Mesendoderm (in vitro differentiated cells): ENCODE results near the gene GPR39.
A peak's percentile ranks its signal among the peaks of the same experiment; 100 is the strongest.
"Not testable (repeated sequence)": the region's sequence is repeated elsewhere in the genome, so short reads cannot be mapped to it uniquely, and the experiment has no call there.

Experiments used
- DNase-seq: peaks from one replicate; pipeline ENCODE4 v3.0.0; 2013
- H2AK5ac ChIP-seq: 2 replicates; pipeline ENCODE4 v1.6.1; 2013; ENCODE audit warnings: low read length, inconsistent platforms
- H2BK120ac ChIP-seq: 2 replicates; pipeline ENCODE4 v1.6.1; 2013; ENCODE audit warnings: low read depth, mild to moderate bottlenecking, low read length, moderate library complexity, mixed read lengths
- H2BK15ac ChIP-seq: replicated peaks from 2 replicates; pipeline ENCODE4 v1.6.1; 2013; ENCODE audit warnings: low read depth, mild to moderate bottlenecking, moderate library complexity
- H2BK5ac ChIP-seq: 2 replicates; pipeline ENCODE4 v1.6.1; 2013; ENCODE audit warnings: low read length, inconsistent platforms
- H3K18ac ChIP-seq: 2 replicates; pipeline ENCODE4 v1.6.1; 2013; ENCODE audit warnings: mild to moderate bottlenecking, low read length, mixed read lengths
- H3K23ac ChIP-seq: one replicate; pipeline ENCODE4 v1.6.1; 2013; ENCODE audit warnings: low read length
- H3K27ac ChIP-seq: 2 replicates; pipeline ENCODE4 v1.5.1; 2013; ENCODE audit warnings: low read depth, mild to moderate bottlenecking, inconsistent platforms, low read length, moderate library complexity
- H3K27me3 ChIP-seq: 2 replicates; pipeline ENCODE4 v1.6.1; 2013; ENCODE audit warnings: low read length, control low read depth, mild to moderate bottlenecking, inconsistent platforms; ENCODE audit not compliant: insufficient read depth, poor library complexity
- H3K36me3 ChIP-seq: 2 replicates; pipeline ENCODE4 v1.6.1; 2013; ENCODE audit warnings: low read length, inconsistent platforms; ENCODE audit not compliant: control insufficient read depth, insufficient read depth
- H3K4ac ChIP-seq: one replicate; pipeline ENCODE4 v1.6.1; 2013; ENCODE audit warnings: low read depth, mild to moderate bottlenecking, low read length, moderate library complexity
- H3K4me1 ChIP-seq: 2 replicates; pipeline ENCODE4 v1.6.1; 2013; ENCODE audit warnings: low read depth, low read length, inconsistent platforms; ENCODE audit not compliant: control insufficient read depth
- H3K4me2 ChIP-seq: 2 replicates; pipeline ENCODE4 v1.6.1; 2013; ENCODE audit warnings: low read length
- H3K4me3 ChIP-seq: 2 replicates; pipeline ENCODE4 v1.5.1; 2013; ENCODE audit warnings: mild to moderate bottlenecking, low read length
- H3K56ac ChIP-seq: one replicate; pipeline ENCODE4 v1.6.1; 2013; ENCODE audit warnings: low read length
- H3K79me1 ChIP-seq: 2 replicates; pipeline ENCODE4 v1.6.1; 2013; ENCODE audit warnings: low read length, inconsistent platforms
- H3K79me2 ChIP-seq: 2 replicates; pipeline ENCODE4 v1.6.1; 2013; ENCODE audit warnings: mild to moderate bottlenecking, low read length; ENCODE audit not compliant: control insufficient read depth, insufficient read depth
- H3K9ac ChIP-seq: 2 replicates; pipeline ENCODE4 v1.6.1; 2013; ENCODE audit warnings: low read length, inconsistent platforms
- H4K5ac ChIP-seq: one replicate; pipeline ENCODE4 v1.6.1; 2013; ENCODE audit warnings: low read length
- H4K8ac ChIP-seq: one replicate; pipeline ENCODE4 v1.6.1; 2013; ENCODE audit warnings: low read depth, mild to moderate bottlenecking, control low read depth, low read length, moderate library complexity
- WGBS: extraction: QIAGEN DNeasy Blood & Tissue Kit; methylation state at CpG from one replicate; pipeline ENCODE4 v1.1.7; 2013; ENCODE audit warnings: low lambda C conversion rate, missing lambda C conversion rate; ENCODE audit not compliant: insufficient coverage; ENCODE audit errors: extremely low coverage; 5-methylcytosine and 5-hydroxymethylcytosine counted together

Gene GPR39

DNA sequence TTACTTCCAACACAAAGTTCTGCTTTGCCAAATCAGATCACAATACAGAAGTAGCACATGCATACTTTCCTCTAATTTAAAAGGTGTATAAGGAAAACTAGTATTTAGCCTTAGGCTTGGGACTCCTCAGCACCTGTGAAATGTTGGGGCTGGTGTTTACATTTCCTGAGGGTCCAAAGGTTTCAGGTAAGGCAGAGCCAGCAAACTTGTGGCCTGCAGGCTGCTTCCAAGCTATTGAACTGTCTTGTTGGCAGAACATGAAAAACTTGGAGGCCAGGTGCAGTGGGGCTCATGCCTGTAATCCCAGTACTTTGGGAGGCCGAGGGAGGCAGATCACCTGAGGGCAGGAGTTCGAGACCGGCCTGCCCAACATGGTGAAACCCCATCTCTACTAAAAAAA lies 26.5 kb upstream of the GPR39 start:
- no peak overlapping the region for H2BK15ac ChIP-seq
- no peak overlapping the region for H3K56ac ChIP-seq
- H3K23ac ChIP-seq: no peak overlapping the region
- DNase-seq: no peak
- no peak overlapping the region for H2BK5ac ChIP-seq
- H3K27ac ChIP-seq: no peak overlapping the region
- H3K4me2 ChIP-seq: no peak overlapping the region
- H3K4me3 ChIP-seq: no peak overlapping the region
- H3K9ac ChIP-seq: no peak overlapping the region
- H3K79me2 ChIP-seq: no peaks in the 10 kb centered on the region
- H3K27me3 ChIP-seq: no peaks in the 10 kb centered on the region
- H3K18ac ChIP-seq: no peak overlapping the region
- no peak overlapping the region for H4K8ac ChIP-seq
- no peak overlapping the region for H3K4ac ChIP-seq
- no peak overlapping the region for H2AK5ac ChIP-seq
- no peak overlapping the region for H4K5ac ChIP-seq
- H3K4me1 ChIP-seq: peaks cover 5% of the 10 kb centered on the region
- no peaks in the 10 kb centered on the region for H3K36me3 ChIP-seq
- H3K79me1 ChIP-seq: no peaks in the 10 kb centered on the region
- no peak overlapping the region for H2BK120ac ChIP-seq
- no CpG with 5 or more reads among the region's 3 CpGs for WGBS

GRCh38 chr2:132391378-132391777 lies 25.2 kb upstream of the GPR39 start:
- no peaks in the 10 kb centered on the region for H3K79me2 ChIP-seq
- no peak for DNase-seq
- WGBS: no CpG with 5 or more reads among the region's 3 CpGs
- H2BK15ac ChIP-seq: no peak overlapping the region
- H2BK5ac ChIP-seq: no peak overlapping the region
- H4K8ac ChIP-seq: no peak overlapping the region
- no peak overlapping the region for H3K4me3 ChIP-seq
- no peaks in the 10 kb centered on the region for H3K79me1 ChIP-seq
- peaks cover 5% of the 10 kb centered on the region for H3K4me1 ChIP-seq
- H3K18ac ChIP-seq: peak overlapping the region; percentile 39
- H4K5ac ChIP-seq: no peak overlapping the region
- H3K4me2 ChIP-seq: no peak overlapping the region
- no peak overlapping the region for H3K23ac ChIP-seq
- H3K27me3 ChIP-seq: no peaks in the 10 kb centered on the region
- H3K36me3 ChIP-seq: no peaks in the 10 kb centered on the region
- H3K56ac ChIP-seq: no peak overlapping the region
- no peak overlapping the region for H3K27ac ChIP-seq
- H2AK5ac ChIP-seq: peak overlapping the region; percentile 11
- no peak overlapping the region for H3K4ac ChIP-seq
- no peak overlapping the region for H3K9ac ChIP-seq
- H2BK120ac ChIP-seq: no peak overlapping the region

DNA sequence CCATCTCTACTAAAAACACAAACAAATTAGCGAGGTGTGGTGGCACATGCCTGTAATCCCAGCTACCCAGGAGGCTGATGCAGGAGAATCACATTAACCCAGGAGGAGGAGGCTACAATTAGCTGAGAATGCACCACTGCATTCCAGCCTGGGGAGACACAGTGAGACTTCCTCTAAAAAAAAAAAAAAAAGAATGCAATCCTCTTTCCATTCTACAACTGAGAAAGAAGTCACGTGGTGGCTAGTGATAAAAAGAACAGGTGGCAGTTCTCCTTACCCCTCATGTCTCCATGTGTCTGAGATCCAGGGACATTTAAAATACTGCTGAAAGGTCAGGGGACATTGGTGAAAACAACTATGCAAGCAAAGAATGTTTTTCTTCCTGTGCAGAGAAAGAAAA lies 24.4 kb upstream of the GPR39 start:
- Histone ChIP-seq H4K8ac (no peak overlapping the region), H3K18ac (no peak overlapping the region), H3K23ac (no peak overlapping the region), H3K4me3 (no peak overlapping the region), H2BK5ac (no peak overlapping the region), H2AK5ac (no peak overlapping the region), H2BK15ac (no peak overlapping the region), H4K5ac (no peak overlapping the region), H3K4me1 (peaks cover 5% of the 10 kb centered on the region), H3K36me3 (no peaks in the 10 kb centered on the region), H3K4me2 (no peak overlapping the region), H3K56ac (no peak overlapping the region), H3K79me1 (no peaks in the 10 kb centered on the region), H3K79me2 (no peaks in the 10 kb centered on the region), H3K9ac (no peak overlapping the region), H3K27me3 (no peaks in the 10 kb centered on the region), H3K4ac (no peak overlapping the region), H3K27ac (no peak overlapping the region), H2BK120ac (no peak overlapping the region)
- WGBS: no CpG with 5 or more reads among the region's 2 CpGs
- DNase-seq: peak; percentile 96

DNA sequence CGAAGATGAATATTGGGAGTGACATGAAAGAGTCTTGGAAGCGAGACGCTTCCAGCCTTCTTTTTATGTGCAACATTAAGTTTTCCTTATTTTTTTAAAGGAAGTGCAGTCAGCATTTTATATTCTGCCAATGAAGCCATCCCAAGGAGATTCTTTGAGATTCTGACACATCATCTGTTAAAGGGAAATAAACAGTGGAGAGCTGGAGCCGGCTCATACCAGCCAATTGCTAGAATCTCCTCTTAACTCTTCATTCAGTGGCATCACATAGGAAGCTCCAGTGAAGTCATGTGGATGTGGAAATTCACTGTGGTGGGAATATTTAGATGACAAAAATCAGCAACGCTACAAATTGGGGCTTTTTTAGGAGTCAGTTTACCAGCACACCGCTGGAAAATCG lies 23.7 kb upstream of the GPR39 start:
- H3K36me3 ChIP-seq: no peaks in the 10 kb centered on the region
- H2BK120ac ChIP-seq: no peak overlapping the region
- H3K4ac ChIP-seq: no peak overlapping the region
- no peak overlapping the region for H4K5ac ChIP-seq
- no peaks in the 10 kb centered on the region for H3K79me1 ChIP-seq
- H3K27ac ChIP-seq: no peak overlapping the region
- no peak overlapping the region for H3K4me3 ChIP-seq
- no peak overlapping the region for H3K9ac ChIP-seq
- H3K18ac ChIP-seq: no peak overlapping the region
- no peaks in the 10 kb centered on the region for H3K27me3 ChIP-seq
- no peak overlapping the region for H4K8ac ChIP-seq
- H3K79me2 ChIP-seq: no peaks in the 10 kb centered on the region
- H2BK15ac ChIP-seq: no peak overlapping the region
- no peak overlapping the region for H2AK5ac ChIP-seq
- peaks cover 5% of the 10 kb centered on the region for H3K4me1 ChIP-seq
- no peak overlapping the region for H3K4me2 ChIP-seq
- H2BK5ac ChIP-seq: no peak overlapping the region
- no CpG with 5 or more reads among the region's 7 CpGs for WGBS
- H3K23ac ChIP-seq: no peak overlapping the region
- no peak overlapping the region for H3K56ac ChIP-seq
- DNase-seq: no peak

- H4K8ac ChIP-seq, H4K5ac ChIP-seq, H3K4me3 ChIP-seq, H2AK5ac ChIP-seq, DNase-seq, H2BK120ac ChIP-seq, H3K23ac ChIP-seq, H3K27me3 ChIP-seq, H3K36me3 ChIP-seq, H2BK5ac ChIP-seq, H3K4me1 ChIP-seq, H2BK15ac ChIP-seq, H3K4ac ChIP-seq, H3K79me1 ChIP-seq, H3K9ac ChIP-seq, H3K4me2 ChIP-seq, H3K18ac ChIP-seq, H3K27ac ChIP-seq, H3K79me2 ChIP-seq: not testable (repeated sequence)
- no CpG with 5 or more reads among the region's 3 CpGs for WGBS
- peak overlapping the region; percentile 31 for H3K56ac ChIP-seq
These were observed 19.6 kb upstream of the GPR39 start for GRCh38 chr2:132397042-132397441.

DNA sequence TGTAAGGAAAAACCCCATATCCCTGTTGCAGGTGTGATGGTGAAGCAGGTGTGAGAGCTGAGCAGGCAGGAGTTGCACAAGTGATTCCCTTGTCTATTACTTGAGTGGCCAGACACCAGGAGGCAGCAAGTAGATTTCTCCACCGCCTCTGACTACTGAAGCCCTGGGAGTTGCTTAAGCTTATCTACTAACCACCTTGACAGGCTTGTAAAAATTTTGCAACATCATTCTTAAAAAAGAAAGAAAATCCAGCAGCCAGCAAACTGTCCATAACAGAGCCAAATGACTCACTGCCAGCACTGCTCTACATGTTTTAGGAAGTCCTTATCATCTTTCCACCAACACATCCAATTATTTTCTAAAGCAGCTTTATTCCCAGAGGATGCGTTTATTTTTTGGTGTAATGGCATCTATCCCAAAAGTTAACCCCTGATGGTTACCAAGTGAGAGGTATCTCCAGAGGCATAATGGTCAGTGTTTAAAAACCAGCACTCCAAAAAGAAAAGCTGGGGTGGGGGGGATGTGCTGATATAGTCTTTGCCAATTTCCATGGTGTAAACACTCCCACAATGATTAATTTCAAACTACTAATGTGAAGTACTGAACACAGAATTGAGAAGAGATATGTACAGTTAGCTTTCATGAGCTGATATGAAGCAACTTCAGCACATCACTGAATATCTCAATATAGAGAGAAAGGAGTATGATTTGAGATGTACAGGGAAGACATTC lies 16.3 kb upstream of the GPR39 start:
- no CpG with 5 or more reads among the region's 2 CpGs for WGBS
- Histone ChIP-seq H3K4ac (no peak overlapping the region), H3K79me1 (no peaks in the 10 kb centered on the region), H2BK120ac (no peak overlapping the region), H2BK5ac (no peak overlapping the region), H3K36me3 (no peaks in the 10 kb centered on the region), H4K5ac (no peak overlapping the region), H2AK5ac (no peak overlapping the region), H3K9ac (no peak overlapping the region), H3K23ac (no peak overlapping the region), H3K56ac (no peak overlapping the region), H3K4me1 (peaks cover 11% of the 10 kb centered on the region), H3K4me2 (no peak overlapping the region), H3K27ac (no peak overlapping the region), H3K4me3 (no peak overlapping the region), H3K27me3 (no peaks in the 10 kb centered on the region), H3K79me2 (no peaks in the 10 kb centered on the region), H3K18ac (peak overlapping the region; percentile 47), H2BK15ac (no peak overlapping the region), H4K8ac (no peak overlapping the region)
- DNase-seq: no peak
